ENCODE data around the gene KIAA1958. TPM values are rescaled to one million over a fixed set of nuclear protein-coding genes. Genes with fewer than 3 reads are reported as not detected.
A peak's percentile ranks its signal among the peaks of the same experiment; 100 is the strongest.
"Not testable (repeated sequence)": the region's sequence is repeated elsewhere in the genome, so short reads cannot be mapped to it uniquely, and the experiment has no call there.

The KIAA1958 gene
- total RNA-seq, 1 donor from 2014 or later, result 4.9 TPM

- ATAC-seq; DNase-seq; intact Hi-C loops (cut with micrococcal nuclease): not testable (repeated sequence)
These were observed 25.8 kb downstream of the KIAA1958 start for GRCh38 chr9:112512377-112512776.

GRCh38 chr9:112516769-112517168 lies 30.1 kb downstream of the KIAA1958 start:
- DNase-seq (no peak), ATAC-seq (no peak)
- intact Hi-C loops (cut with micrococcal nuclease), result no loop called here

- no peak for DNase-seq
- no peak for ATAC-seq
- intact Hi-C loops (cut with micrococcal nuclease), result no loop called here
These were observed 33.4 kb downstream of the KIAA1958 start for GRCh38 chr9:112520069-112520468.

GRCh38 chr9:112520656-112521055 lies 34.0 kb downstream of the KIAA1958 start:
- DNase-seq, result no peak
- no peak for ATAC-seq
- intact Hi-C loops (cut with micrococcal nuclease), result no loop called here

- intact Hi-C loops (cut with micrococcal nuclease), result no loop called here
- DNase-seq (no peak), ATAC-seq (no peak)
These were observed 40.3 kb downstream of the KIAA1958 start for GRCh38 chr9:112526973-112527372.

- ATAC-seq, result no peak
- DNase-seq, result no peak
- intact Hi-C loops (cut with micrococcal nuclease), result no loop called here
These were observed 41.3 kb downstream of the KIAA1958 start for GRCh38 chr9:112527959-112528358.

- no peak for ATAC-seq
- DNase-seq, result no peak
These were observed 42.7 kb downstream of the KIAA1958 start for GRCh38 chr9:112529316-112529715.

GRCh38 chr9:112530751-112531205 lies 44.2 kb downstream of the KIAA1958 start:
- intact Hi-C loops (cut with micrococcal nuclease), result no loop called here
- DNase-seq, result no peak
- no peak for ATAC-seq

More at GRCh38 chr9:112529316-112529715, 42.7 kb downstream of the KIAA1958 start:
- intact Hi-C loops (cut with micrococcal nuclease), result no loop called here

GRCh38 chr9:112531666-112532282 lies 45.1 kb downstream of the KIAA1958 start:
- DNase-seq, result no peak
- peak; percentile 44 for ATAC-seq

GRCh38 chr9:112532427-112532826 lies 45.8 kb downstream of the KIAA1958 start:
- intact Hi-C loops (cut with micrococcal nuclease), result no loop called here
- ATAC-seq (peak; percentile 85), DNase-seq (no peak)

More at GRCh38 chr9:112531666-112532282, 45.1 kb downstream of the KIAA1958 start:
- intact Hi-C loops (cut with micrococcal nuclease), result no loop called here

GRCh38 chr9:112533660-112534059 lies 47.0 kb downstream of the KIAA1958 start:
- ATAC-seq, result no peak
- DNase-seq, result no peak
- intact Hi-C loops (cut with micrococcal nuclease), result no loop called here

GRCh38 chr9:112535301-112535700 lies 48.7 kb downstream of the KIAA1958 start:
- intact Hi-C loops (cut with micrococcal nuclease), result no loop called here
- ATAC-seq, result no peak
- DNase-seq, result no peak

GRCh38 chr9:112535811-112536210 lies 49.2 kb downstream of the KIAA1958 start:
- intact Hi-C loops (cut with micrococcal nuclease), result no loop called here
- no peak for ATAC-seq
- DNase-seq, result no peak

- intact Hi-C loops (cut with micrococcal nuclease), result no loop called here
- DNase-seq (no peak), ATAC-seq (no peak)
These were observed 50.9 kb downstream of the KIAA1958 start for GRCh38 chr9:112537561-112537960.

GRCh38 chr9:112540800-112541199 lies 54.2 kb downstream of the KIAA1958 start:
- intact Hi-C loops (cut with micrococcal nuclease), result no loop called here
- ATAC-seq (no peak), DNase-seq (no peak)

GRCh38 chr9:112541685-112542084 lies 55.1 kb downstream of the KIAA1958 start:
- DNase-seq (no peak), ATAC-seq (no peak)
- intact Hi-C loops (cut with micrococcal nuclease), result no loop called here

- intact Hi-C loops (cut with micrococcal nuclease), result no loop called here
- no peak for DNase-seq
- ATAC-seq, result no peak
These were observed 56.1 kb downstream of the KIAA1958 start for GRCh38 chr9:112542593-112543292.

GRCh38 chr9:112544477-112544876 lies 57.9 kb downstream of the KIAA1958 start:
- intact Hi-C loops (cut with micrococcal nuclease), result no loop called here
- no peak for ATAC-seq
- DNase-seq, result no peak

GRCh38 chr9:112545237-112545636 lies 58.6 kb downstream of the KIAA1958 start:
- DNase-seq, result no peak
- no peak for ATAC-seq
- intact Hi-C loops (cut with micrococcal nuclease), result no loop called here

- intact Hi-C loops (cut with micrococcal nuclease), result no loop called here
- no peak for ATAC-seq
- DNase-seq, result no peak
These were observed 59.8 kb downstream of the KIAA1958 start for GRCh38 chr9:112546149-112547012.
